Kidney capillary endothelial cell (primary cell): ENCODE measurements around the gene GABBR2.

ENCODE experiments used
- DNase-seq: peaks from one replicate; pipeline ENCODE4 v3.0.0-alpha.2; 2018; ENCODE audit warnings: low spot score

The GABBR2 gene

DNA sequence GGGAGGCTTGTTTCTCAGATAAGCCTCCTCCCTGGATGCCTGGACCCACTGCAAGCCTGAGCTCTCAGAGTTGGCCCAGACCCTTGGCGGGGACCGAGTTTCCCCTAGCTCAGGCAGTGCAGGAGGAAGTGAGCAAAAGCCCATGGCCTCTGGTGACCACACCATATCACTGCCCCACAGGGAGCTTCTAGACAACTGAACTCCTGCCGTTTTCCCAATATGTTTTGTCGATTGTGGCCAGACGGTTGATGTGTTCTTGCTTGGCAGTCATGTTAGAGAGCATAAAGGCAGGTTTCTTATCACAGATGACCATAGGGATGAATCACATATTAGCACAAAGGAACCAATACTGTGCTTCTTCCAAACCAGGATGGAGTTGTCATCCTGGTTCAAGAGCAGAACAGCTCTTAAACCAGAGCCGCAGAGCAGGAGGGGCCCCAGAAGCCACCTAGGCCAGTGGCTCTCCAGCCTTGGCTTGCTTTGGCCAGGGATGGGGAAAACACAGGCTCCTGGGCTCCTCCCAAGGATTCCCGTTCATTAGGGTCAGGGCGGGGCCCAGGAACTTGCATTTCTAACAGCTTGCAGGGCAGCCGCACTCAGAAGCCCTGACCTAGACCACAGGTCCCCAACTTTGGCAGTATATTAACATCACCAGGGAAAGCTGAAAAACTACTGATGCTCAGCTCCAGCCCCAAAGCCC, 340.2 kb downstream of the GABBR2 start:
- no peak for DNase-seq

DNA sequence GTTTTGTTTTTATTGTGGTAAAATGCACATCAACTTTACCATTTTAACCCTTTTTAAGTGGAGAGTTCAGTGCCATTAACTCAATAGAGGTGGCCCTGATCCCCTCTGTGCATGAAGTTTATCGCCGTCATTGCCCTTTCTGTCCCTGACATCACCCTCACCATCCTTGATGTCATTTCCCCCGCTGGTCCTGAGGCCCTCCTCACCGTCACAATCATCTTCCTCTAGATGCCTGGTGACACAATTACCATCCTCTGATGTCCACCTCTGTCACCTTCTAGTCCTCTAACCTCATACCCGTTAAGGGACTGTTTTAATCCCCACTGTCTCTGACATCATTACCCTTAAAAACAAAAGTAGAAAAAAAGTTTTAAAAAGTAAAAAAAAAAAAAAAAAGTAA, 340.8 kb downstream of the GABBR2 start:
- DNase-seq = no peak

DNA sequence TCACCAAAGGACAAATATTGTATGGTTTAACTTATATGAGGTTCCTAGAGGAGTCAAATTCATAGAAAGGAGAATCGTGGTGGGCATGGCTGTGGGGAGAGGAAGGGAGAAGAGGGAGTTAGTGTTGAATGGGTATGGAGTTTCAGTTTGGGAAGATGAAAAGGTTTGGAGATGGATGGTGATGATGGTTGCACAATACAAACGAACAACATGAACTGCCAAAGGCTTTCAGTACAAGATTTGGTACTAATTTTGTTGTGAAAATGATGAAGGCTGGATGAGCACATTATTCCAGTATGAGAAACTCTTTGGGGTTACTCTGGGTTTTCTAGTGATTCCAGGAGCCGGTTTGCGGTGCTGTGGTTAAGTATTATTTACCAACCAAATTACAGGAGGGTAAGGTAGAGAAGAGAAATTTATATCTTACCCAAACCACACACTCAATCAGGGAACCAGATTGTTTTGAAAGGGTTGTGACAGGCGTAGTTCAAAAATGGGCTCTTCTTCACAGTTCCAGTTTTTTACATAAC, 341.3 kb downstream of the GABBR2 start:
- DNase-seq = no peak

DNA sequence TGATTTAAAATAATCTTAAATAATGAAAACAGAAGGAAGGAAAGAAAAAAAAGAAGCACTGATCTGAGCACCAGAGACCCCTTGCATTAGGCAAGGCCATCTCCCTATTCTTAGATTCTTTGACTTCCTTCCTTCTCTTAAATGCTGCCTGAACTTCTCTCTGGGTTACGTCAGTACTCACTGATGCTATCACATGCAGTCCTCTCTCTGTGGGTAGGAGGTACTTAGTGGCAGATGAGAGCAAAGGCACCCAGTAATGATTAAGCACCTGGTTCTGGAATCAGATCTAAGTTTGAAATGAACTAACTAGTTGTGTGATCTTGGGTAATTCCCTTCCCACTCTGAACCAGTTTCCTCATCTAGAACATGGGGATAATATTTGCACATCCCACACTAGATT, 343.0 kb downstream of the GABBR2 start:
- DNase-seq = no peak

DNA sequence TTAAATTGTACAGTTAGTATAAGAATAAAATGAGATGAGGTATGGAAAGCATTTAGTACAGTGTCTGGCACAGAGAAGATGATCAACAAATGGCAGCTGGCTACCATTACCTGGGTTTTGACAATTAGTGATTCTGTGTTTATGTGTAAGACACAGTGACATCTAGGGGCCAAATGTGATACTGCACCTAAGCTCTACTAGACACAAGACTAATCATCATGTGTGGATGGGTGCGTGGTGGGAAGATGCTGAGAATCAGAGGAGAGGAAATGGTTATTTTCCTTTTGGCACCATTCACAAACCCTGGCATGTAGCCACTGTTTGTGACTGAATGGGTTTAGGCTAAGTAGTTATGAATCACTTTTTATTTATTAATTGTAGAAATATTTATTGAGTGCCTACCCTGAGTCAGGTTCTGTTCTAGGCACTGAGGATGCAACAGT, 343.5 kb downstream of the GABBR2 start:
- peak; percentile 62 for DNase-seq

DNA sequence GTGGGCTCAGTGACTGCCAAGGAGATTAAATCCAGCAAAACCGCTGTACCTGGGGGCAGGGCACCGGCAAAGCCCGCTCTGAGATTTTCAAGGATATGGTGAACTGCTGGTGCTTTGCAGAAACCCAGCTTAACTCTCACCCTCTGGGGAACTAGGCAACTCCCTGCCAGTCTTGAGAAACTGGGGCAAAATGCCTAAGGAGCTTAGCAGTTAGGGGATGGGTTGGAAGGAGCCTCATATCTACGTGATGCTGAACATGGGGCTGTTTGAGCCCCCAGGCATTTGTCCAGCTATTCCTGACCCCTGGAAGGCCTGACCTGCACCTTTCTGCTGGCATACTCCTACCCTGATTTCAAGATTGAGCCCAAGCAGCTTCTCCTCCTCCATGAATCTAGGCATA, 344.6 kb downstream of the GABBR2 start:
- no peak for DNase-seq

DNA sequence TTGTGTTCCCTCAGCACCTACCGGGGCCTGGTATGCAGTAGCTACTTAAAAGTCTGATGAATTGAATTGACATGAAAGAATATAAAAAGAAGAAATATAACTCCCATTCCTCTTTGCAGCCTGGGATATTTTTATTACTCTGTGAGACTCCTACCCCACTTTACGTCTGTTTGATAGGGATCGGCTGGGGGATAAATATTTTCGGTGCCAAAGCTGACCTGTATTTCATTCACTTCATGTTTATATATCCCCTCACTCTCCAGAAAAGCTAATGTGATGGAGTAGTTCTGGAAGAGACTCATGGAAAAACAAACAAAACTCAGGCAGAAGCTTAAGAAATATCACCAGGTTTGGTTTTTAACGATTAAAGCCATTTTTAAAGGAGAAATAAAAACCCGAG, 345.1 kb downstream of the GABBR2 start:
- no peak for DNase-seq

DNA sequence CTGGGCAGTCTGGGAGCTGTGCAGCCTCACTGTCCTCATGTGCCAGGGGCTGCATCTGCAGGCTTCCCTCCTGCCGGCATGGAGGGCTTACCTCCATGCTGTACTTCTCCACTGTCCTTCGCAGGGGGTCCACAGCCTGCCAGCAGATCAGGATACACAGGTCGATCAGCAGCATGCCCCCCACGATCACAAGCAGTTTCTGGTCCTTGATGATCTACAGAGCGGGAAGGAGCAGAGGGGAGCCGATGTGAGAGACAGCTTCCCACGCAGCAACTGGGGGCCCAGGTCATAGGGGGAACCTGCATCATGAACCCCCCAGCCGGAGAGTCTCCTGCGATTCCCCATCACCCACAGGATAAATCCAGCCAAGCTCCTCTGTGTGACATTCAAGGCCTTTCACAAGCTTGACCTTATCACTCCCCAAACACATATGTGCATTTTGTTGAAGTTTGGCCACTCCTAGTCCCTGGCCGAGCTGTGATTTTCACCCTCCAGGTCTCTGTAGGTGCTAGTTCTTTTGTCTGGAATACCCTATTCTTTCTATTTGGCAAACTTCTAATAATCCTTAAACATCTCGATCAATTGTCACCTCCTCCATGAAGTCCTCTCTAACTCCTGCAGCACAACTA, 346.0 kb downstream of the GABBR2 start:
- no peak for DNase-seq

DNA sequence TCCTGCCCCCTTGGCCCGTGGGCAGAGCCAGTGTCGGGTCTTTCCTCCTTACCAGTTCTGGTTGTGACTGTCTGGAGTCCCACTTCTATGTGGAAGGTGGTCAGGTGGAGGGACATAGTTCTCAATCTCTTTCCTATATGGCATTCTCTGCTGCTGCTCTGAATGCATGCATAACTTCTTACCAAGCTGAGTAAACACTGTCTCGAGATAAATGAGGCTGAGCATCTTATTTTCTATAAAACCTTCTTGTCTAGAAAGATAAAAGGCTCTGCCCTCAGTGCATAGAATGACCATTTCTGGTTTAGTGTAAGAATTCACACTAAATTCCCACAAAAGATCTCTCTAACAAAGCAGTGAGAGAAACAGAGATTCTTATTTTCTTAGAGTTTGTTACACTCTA, 347.1 kb downstream of the GABBR2 start:
- DNase-seq = no peak

DNA sequence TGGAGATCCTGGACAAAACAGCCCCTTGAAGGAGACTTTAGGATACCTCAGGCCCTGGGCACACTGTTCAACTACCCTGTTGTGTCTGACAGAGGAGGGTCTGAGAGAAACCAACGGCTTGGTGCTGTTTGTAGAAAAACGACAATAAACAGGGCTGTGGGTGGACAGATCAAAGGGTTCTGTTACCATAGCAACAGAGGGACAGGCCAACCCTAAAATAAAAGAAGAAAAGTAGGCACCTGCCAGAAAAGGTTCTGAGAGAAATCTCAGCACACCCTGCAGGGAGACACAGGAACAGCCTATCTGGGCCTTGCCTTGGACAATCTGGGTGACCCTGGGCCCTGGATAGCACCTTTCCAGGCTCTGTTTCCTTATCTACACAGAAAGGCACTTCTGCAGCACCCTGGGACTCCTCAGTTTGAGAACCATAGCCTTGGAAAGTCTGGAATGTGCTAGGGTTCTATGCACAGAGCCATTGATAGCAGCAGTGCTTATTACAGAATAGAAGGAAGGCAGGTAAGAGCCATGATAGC, 348.5 kb downstream of the GABBR2 start:
- no peak for DNase-seq

DNA sequence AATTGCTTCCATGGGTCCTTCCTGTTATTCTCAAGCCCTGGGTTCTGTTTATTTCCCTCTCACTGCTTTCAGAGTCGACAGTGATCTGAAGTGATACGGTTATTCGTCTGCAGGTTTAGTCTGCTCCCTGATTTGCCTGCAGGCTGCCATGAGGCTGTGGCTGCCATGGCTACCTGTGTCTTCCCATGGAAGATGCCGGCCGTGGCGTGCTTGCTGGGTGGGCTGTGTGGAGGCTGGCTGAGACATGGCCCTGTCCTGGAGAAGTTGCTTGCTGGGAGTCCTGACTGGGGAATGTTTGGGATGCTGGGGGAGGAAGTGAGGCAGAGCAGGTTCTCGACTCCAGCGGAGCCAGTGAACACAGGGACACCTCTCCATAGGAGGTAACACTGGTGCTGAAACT, 349.2 kb downstream of the GABBR2 start:
- DNase-seq = no peak

DNA sequence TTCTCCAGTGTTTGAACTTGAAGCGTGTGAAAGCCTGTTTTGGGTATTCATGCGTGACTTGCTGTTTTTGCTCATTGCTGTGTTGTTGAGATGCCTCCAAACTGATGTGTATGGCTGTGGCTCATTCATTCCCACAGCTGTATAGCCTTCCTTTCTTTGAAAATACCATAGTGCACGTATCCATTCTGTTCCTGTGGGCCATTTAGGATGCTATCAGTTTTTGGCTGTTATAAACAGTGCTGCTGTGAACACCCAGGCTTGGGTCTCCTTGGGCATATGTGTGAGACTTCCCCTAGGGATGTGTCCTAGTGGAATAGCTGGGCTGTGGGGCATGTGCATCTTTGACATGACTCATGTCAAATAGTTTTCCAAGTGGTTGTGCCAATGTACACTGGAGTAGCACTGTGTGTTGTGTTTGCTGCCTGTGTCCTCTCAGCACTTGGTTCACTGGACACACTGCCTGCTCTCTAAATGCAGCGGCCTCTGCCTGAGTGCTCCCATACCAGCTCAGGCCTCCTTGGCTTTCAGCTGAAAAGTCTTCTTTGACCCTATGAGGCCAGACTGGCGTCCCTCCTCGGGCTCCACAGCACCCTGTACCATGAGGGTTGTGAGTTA, 350.7 kb downstream of the GABBR2 start:
- DNase-seq = no peak

DNA sequence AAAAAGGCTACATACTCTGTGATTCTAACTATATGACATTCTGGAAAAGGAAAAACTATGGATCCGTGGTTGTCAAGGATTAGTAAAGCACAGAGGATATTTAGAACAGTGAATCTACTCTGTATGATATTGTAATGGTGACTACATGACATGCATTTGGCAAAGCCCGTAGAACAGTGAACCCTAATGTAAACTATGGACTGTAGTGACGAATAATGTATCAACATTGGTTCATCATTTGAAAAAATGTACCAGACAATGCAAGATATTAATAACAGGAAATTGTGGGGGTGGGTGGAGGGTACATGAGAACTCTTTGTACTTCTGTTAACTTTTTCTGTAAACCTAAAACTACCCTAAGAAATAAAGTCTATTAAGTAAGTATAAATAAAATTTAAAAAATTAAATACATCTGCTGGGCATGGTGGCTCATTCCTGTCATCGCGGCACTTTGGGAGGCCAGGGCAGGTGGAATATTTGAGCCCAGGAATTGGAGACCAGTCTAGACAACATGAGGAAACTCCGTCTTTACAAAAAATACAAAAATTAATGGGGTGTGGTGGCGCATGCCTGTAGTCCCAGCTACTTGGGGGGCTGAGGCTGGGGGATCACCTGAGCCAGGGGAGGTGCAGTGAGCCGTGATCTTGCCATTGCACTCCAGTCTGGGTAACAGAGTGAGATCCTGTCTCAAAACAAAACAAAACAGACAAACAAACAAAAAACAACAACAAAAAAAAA, 351.6 kb downstream of the GABBR2 start:
- peak; percentile 33 for DNase-seq

DNA sequence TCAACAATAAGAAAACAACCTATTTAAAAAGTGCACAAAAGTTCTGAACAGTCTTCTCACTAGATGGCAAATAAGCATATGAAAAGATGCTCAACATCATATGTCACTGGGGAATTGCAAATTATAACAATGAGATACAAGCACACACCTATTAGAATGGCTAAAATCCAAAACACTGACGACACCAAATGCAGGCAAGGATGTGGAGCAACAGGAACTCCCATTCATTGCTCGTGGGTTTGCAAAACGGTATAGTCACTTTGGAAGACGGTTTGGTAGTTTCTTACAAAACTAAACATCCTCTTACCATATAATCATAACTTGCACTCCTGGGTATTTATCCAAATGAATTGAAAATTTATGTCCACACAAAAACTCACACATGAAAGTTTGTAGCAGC, 352.4 kb downstream of the GABBR2 start:
- DNase-seq = no peak

DNA sequence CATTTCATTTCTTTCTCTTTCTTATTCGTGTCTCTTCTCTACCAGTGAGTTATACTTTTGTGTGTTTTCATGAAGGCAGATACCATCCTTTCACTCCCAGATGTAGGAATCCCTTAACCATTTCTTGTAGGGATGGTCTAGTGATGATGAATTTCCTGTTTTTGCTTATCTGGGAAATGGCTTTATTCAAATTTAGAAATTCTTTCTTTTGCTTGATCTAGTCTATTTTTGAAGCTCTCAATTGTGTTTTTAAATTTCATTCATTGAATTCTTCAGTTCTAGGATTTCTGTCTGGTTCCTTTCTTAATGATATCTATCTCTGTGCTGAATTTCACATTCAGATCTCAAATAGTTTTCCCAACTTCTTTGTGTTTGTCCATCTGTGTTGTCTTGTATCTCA, 357.4 kb downstream of the GABBR2 start:
- no peak for DNase-seq

DNA sequence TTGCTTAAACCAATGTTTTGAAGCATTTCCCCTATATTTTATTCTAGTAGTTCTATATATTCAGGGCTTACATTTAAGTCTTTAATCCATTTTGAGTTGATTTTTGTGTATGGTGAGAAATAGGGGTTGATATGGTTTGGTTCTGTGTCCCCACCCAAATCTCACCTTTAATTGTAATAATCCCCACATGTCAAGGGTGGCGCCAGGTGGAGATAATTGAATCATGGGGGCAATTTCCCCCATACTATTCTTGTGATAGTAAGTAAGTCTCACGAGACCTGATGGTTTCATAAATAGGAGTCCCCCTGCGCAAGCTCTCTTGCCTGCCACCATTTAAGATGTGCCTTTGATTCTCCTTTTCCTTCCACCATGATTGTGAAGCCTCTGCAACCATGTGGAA, 361.1 kb downstream of the GABBR2 start:
- DNase-seq = no peak

DNA sequence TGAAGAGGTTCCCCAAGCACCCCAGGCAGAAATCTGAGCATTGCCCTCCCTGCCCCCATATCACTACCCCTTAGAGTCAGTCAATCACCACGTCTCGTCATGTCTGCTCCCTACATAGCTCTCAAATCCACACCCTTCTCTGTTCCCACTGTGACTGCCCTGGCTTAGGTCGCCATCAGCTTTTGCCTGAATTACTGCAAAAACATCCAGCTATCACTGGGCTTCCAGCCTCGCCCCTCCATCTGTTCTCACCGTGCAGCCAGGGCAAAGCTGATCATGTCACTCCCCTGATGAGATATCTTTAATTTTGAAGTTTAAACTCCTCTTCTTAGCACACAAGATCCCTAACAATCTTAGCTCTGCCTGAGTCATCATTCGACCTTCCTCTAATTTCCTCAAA, 363.7 kb downstream of the GABBR2 start:
- no peak for DNase-seq

DNA sequence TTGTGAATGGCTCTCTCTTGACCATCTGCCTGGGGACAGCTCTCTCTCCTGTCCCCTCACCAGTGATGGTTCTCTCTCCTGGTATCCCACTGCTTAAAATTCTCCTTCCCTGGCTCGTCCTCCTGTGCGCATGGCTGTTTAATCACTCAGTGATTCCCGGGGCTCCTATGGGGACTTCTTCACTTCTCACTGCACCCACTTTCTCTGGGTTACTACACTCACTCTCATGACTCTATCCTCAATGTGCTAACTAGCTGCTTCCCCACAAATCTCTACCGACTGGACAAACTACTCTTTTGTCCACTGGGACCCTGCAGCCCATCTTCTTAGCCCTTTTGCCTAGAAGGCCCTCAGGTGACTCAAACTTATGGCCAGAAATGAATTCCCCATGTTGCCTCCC, 364.2 kb downstream of the GABBR2 start:
- DNase-seq = no peak

DNA sequence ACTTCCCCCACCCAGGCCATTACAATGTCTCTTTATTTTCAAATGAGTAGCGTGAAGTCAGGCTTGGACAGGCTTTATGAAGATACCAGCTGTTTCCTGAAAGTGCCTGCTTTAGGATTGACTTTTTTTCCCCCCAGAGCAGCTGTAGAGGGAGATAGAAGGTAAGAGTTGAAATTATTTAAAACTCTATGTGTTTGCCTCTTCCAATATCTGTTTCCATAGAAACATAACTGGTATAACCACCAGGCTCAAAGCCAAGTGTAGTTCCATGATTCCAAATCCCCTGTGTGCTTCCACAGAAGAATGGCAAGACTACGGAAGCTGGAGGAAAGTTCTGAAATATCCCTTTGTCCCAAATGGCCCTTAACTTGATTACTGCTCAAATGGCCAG, 365.9 kb downstream of the GABBR2 start:
- no peak for DNase-seq

DNA sequence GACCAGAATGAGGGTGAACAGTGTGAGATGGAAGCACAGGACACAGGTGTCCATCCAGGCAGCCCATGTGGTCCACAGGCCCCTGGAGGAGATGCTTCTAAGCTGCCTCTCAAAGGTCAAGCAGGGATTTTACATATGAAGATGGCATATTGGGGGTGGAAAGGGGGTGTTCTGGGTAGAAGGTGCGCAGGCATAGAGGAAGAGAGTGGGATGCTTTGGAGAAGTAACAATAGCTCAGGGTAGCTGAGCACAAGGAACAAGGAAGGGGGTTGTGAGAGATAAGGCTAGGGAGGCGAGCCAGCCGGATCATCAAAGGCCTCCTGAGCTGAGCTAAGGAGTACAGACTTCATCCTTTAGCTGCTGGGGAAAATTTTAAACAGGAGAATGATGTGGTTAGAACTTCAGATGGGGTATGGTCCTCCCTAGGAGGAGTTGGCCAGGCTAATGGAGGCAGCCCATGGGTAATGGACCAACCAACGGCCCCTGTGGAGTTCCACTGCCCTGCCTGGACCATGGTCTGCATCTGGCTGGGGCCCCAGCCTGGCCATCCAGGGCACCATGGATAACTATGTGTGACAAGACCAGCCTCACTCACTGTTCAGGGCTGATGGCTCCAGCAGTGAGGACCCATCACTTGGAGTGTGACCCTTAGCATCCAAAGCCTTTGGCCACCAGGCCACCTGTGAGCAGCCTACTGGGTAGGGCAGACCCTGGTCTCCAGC, 366.5 kb downstream of the GABBR2 start:
- no peak for DNase-seq

DNA sequence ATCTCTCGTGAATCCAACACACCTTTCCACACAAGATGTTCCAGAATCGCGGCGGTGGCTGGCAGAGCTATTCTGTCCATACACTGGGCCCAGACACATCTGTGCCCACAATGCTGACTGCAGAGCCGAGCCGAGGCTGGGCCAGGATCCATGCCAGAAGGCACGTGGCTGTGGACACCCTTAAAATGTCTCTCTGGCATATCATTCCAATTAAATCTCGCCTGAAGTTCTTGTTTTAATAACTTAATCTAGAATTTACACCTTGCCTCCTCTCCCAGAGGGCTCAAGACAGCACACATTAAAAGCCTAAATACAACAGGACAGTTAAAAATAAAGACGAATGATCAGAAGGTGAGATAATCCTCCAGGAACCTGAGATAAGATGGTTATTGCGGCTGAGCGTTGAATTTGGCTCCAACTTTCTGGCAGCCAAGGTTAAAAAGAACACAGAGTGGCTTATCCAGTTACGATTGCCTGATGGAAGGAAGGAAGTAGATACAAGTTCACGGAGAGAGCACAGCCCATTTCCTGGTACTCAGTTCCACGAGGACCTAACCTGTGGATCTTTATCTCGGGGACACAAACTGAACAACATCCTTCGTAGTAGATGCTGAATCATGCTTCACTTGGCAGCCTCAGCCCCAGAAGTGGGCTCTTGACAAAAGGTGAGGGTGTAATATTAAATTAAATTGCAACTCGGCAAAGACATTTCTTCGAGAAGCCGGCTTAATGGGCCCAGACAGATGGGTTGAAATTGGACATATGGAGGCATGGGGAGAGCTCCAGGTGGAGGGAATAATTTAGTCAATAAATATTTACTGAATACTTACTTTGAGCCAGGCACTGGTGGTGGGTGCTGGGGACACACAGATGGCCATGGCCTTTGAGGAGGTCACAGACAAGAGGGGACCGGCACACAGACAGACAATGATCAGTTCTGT, 367.3 kb downstream of the GABBR2 start:
- DNase-seq = no peak
